ENCODE results near the gene DENND2D.

DENND2D gene

DNA sequence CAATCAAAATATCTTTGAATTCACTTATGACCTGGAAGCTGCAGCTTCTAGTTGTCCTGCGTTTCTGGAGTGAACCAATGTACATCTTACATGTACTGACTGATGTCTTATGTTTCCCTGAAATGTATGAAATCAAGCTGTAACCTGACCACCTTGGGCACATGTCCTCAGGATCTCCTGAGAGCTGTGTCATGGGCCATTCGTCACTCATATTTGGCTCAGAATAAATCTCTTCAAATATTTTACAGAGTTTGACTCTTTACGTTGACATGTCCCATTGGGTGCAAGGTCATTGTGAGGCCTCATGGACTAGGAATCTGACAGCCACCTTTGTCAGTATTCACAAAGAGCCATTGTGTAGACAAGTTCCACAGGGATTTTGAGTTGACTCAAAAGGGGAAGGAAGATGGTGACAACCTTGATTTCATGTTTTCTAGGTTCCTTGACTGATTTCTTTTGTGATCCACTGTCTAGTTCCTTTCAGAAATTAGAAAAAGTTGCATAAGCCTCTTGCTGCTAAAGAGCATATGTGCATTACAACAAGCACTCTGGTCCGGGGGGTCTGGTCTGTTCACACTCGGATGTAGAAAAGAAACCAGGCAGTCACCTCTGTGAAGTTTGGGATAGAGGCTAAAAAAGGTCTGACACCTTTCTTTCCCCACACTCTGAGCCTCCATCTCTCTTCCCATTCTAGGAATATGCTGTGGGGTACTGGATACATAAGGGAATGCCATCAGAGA is 37.8 kb upstream of the DENND2D start:
- Histone ChIP-seq H3K27me3 (replicated peaks; ENCODE audit: control insufficient read depth, insufficient read depth, low read length) (no peaks in the 10 kb centered on the region), H3K4me3 (replicated peaks; ENCODE audit: low read depth, low read length) (no peak overlapping the region), H3K36me3 (ENCODE audit: control insufficient read depth, insufficient read depth, low read length) (peaks cover 5% of the 10 kb centered on the region)
- DNase-seq (ENCODE audit: extremely low read depth, insufficient read length): no peak
- TF ChIP-seq, protein P1, sequence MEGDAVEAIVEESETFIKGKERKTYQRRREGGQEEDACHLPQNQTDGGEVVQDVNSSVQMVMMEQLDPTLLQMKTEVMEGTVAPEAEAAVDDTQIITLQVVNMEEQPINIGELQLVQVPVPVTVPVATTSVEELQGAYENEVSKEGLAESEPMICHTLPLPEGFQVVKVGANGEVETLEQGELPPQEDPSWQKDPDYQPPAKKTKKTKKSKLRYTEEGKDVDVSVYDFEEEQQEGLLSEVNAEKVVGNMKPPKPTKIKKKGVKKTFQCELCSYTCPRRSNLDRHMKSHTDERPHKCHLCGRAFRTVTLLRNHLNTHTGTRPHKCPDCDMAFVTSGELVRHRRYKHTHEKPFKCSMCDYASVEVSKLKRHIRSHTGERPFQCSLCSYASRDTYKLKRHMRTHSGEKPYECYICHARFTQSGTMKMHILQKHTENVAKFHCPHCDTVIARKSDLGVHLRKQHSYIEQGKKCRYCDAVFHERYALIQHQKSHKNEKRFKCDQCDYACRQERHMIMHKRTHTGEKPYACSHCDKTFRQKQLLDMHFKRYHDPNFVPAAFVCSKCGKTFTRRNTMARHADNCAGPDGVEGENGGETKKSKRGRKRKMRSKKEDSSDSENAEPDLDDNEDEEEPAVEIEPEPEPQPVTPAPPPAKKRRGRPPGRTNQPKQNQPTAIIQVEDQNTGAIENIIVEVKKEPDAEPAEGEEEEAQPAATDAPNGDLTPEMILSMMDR (IDR thresholded peaks at IDR 0.05; ENCODE audit: insufficient read depth, low read length, poor library complexity, severe bottlenecking): no peak

DNA sequence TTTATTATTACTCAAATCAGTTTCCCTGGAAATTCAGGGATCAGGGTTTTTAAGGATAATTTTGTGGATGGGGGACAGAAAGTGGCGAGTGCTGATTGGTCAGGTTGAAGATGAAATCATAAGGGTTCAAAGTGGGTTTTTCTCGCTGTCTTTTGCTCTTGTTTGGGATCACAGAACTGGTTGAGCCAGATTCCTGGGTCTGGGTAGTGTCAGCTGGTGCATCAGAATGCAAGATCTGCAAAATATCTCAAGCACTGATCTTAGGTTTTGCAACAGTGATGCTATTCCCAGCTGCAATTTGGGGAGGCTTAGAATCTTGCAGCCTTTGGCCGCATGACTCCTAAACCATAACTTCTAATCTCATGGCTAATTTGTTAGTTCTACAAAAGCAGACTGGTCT is 36.4 kb upstream of the DENND2D start:
- H3K27me3 ChIP-seq (replicated peaks; ENCODE audit: control insufficient read depth, insufficient read depth, low read length): no peaks in the 10 kb centered on the region
- H3K4me3 ChIP-seq (replicated peaks; ENCODE audit: low read depth, low read length): no peak overlapping the region
- H3K36me3 ChIP-seq (ENCODE audit: control insufficient read depth, insufficient read depth, low read length): no peaks in the 10 kb centered on the region; the same call in 1 of the 2 replicates
- no peak for DNase-seq (ENCODE audit: extremely low read depth, insufficient read length)
- TF ChIP-seq, protein P1 (IDR thresholded peaks at IDR 0.05; ENCODE audit: insufficient read depth, low read length, poor library complexity, severe bottlenecking): no peak

DNA sequence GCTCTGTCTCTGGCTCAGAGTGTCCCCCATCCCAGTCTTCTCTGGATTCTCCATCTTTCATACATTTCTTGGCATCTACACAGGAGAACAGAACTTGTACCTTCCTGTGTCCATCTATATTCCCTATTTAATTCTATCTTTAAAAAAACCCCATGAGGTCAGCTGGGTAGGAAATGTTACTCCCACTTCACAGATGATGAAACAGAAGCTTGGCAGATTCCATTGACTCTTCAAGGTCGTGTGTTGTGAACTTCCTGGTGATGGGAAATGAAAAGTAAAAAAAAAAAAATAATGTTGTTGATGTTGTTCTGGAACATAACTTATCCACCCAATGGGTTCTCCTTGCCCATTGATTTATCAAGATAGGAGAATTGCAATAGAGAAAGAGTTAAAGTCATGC is 35.9 kb upstream of the DENND2D start:
- Histone ChIP-seq H3K27me3 (replicated peaks; ENCODE audit: control insufficient read depth, insufficient read depth, low read length) (no peaks in the 10 kb centered on the region), H3K36me3 (ENCODE audit: control insufficient read depth, insufficient read depth, low read length) (no peaks in the 10 kb centered on the region; the same call in 1 of the 2 replicates), H3K4me3 (replicated peaks; ENCODE audit: low read depth, low read length) (no peak overlapping the region)
- TF ChIP-seq, protein P1 (IDR thresholded peaks at IDR 0.05; ENCODE audit: insufficient read depth, low read length, poor library complexity, severe bottlenecking): no peak
- no peak for DNase-seq (ENCODE audit: extremely low read depth, insufficient read length)

DNA sequence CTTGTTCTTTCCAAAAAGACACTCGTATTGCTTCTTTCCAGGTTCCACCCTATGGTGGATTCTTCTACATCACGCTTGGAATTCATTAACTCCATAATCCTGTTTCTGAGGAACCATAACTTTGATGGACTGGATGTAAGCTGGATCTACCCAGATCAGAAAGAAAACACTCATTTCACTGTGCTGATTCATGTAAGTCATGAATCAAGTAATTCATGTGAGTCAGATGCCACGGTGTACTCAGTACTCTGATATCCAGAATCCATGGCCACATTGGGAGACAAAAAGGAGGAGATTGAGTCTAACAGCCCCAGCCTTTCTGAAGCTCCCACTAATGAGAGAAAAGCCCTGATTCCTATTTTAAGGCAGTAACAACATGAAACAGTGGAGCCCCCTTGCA is 34.4 kb upstream of the DENND2D start:
- no peaks in the 10 kb centered on the region for H3K27me3 ChIP-seq (replicated peaks; ENCODE audit: control insufficient read depth, insufficient read depth, low read length)
- TF ChIP-seq, protein P1 (IDR thresholded peaks at IDR 0.05; ENCODE audit: insufficient read depth, low read length, poor library complexity, severe bottlenecking): no peak
- no peak overlapping the region for H3K4me3 ChIP-seq (replicated peaks; ENCODE audit: low read depth, low read length)
- H3K36me3 ChIP-seq (ENCODE audit: control insufficient read depth, insufficient read depth, low read length): no peaks in the 10 kb centered on the region
- no peak for DNase-seq (ENCODE audit: extremely low read depth, insufficient read length)

DNA sequence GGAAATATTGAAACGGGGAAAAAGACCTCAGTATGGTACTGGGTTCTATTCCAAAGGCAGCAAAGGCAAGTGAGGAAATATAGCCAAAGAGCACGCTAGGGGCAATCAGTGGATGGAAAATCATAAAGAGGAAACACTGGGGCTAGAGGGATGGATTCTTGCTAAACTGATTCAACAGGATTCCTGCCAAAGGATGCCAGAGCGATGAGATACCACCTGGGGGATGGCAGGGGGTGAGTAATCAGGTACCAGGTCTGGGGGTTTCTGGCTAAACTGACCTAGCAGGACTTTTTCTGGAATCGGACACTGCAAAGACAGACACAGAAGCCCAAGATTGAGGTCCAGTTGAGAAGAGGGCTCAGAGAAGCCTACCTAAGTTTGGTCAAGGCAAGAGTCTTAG is 33.8 kb upstream of the DENND2D start:
- no peak overlapping the region for H3K4me3 ChIP-seq (replicated peaks; ENCODE audit: low read depth, low read length)
- no peak for DNase-seq (ENCODE audit: extremely low read depth, insufficient read length)
- no peaks in the 10 kb centered on the region for H3K36me3 ChIP-seq (ENCODE audit: control insufficient read depth, insufficient read depth, low read length)
- H3K27me3 ChIP-seq (replicated peaks; ENCODE audit: control insufficient read depth, insufficient read depth, low read length): no peaks in the 10 kb centered on the region
- TF ChIP-seq, protein P1 (IDR thresholded peaks at IDR 0.05; ENCODE audit: insufficient read depth, low read length, poor library complexity, severe bottlenecking): no peak

All from GM06990 (cell line).